ENCODE data around the gene BTD.
A peak's percentile ranks its signal among the peaks of the same experiment; 100 is the strongest.

BTD gene

DNA sequence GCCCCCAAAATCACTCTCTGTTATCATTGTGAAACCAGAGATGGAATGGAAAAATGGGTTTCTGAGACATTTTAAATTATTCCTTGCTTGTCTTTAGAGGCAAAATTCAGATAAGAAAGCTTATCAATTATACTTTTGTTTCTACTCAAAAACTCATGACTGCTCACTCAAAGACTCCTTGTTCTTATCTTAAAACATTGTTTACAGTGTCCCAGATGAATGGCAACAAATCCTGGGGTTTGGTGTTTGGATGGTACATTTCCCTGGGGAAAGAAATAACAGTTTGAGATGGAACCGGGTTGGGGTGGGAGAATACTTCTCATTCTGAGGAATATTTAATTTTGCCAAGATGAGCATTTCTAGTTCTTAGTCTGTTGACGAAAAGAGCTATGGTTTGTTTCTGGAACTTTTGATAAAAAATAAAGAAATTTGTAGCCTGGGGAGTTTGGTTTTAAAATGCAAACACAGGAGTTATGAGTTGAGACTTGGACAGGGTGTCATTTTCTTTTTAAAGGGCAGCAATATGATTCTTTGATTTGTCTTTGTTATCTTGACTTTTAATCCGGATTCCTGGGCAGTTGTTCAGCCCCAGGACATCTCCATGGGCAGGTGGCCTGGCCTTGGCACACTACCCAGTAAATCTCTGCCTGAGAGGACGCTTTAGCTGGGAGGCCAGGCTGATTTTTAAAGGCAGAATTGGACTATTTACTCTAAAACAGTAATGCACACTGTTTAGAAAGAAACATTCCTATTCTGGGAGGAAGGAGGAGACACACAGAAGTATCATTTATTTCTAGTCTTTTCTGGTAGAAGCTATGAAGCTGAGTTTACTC, 32.4 kb downstream of the BTD start:
- ATAC-seq (replicated peaks), result no peak
- H3K36me3 Mint-ChIP-seq (ENCODE audit: insufficient read depth), result peaks cover 6% of the 10 kb centered on the region
- DNase-seq, result no peak
- H3K4me3 Mint-ChIP-seq, result no peak overlapping the region
- H3K9me3 Mint-ChIP-seq, result no peaks in the 10 kb centered on the region
- peak overlapping the region; percentile 52 to 56 for H3K27ac Mint-ChIP-seq
- H3K27me3 Mint-ChIP-seq, result no peaks in the 10 kb centered on the region
- H3K4me1 Mint-ChIP-seq (ENCODE audit: low read depth in 2 of 2), result peaks cover 30 to 40% of the 10 kb centered on the region in 2 donors

GRCh38 chr3:15634671-15635070, 33.1 kb downstream of the BTD start:
- H3K27ac Mint-ChIP-seq, result peak overlapping the region; percentile 52 to 56
- H3K4me3 Mint-ChIP-seq, result no peak overlapping the region

DNA sequence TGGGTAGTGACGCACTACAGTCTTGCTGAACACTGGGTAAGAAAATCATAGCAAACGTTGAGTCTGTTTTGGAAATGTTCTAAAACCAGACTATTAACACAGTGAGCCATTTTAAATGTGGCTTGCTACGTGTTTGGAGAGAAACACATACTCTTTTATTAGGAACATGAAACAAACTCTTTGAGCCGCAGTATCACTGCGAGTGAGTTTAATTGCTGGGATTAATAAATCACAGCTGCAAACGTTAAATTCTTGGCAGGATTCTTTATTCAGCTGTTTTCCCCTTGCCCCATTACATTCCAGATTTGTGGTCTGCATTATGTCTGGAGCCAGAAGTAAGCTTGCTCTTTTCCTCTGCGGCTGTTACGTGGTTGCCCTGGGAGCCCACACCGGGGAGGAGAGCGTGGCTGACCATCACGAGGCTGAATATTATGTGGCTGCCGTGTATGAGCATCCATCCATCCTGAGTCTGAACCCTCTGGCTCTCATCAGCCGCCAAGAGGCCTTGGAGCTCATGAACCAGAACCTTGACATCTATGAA, 33.6 kb downstream of the BTD start:
- Mint-ChIP-seq H3K27me3 (no peaks in the 10 kb centered on the region), H3K9me3 (no peaks in the 10 kb centered on the region), H3K27ac (peak overlapping the region in 1 of 2 donors; percentile 56), H3K36me3 (ENCODE audit: insufficient read depth) (peaks cover 7% of the 10 kb centered on the region), H3K4me1 (ENCODE audit: low read depth in 2 of 2) (peaks cover 28 to 36% of the 10 kb centered on the region in 2 donors), H3K4me3 (no peak overlapping the region)
- ATAC-seq (replicated peaks) (no peak), DNase-seq (no peak)

More at GRCh38 chr3:15634671-15635070, 33.1 kb downstream of the BTD start:
- H3K9me3 Mint-ChIP-seq, result no peaks in the 10 kb centered on the region
- no peak for DNase-seq
- H3K4me1 Mint-ChIP-seq (ENCODE audit: low read depth in 2 of 2), result peaks cover 30 to 40% of the 10 kb centered on the region in 2 donors
- H3K27me3 Mint-ChIP-seq, result no peaks in the 10 kb centered on the region
- no peak for ATAC-seq (replicated peaks)
- peaks cover 6% of the 10 kb centered on the region for H3K36me3 Mint-ChIP-seq (ENCODE audit: insufficient read depth)

- H3K9me3 Mint-ChIP-seq, result no peaks in the 10 kb centered on the region
- peak in 1 of 3 experiments; percentile 9 for DNase-seq
- no peaks in the 10 kb centered on the region for H3K27me3 Mint-ChIP-seq
Observed at GRCh38 chr3:15636028-15636709, 34.6 kb downstream of the BTD start.

DNA sequence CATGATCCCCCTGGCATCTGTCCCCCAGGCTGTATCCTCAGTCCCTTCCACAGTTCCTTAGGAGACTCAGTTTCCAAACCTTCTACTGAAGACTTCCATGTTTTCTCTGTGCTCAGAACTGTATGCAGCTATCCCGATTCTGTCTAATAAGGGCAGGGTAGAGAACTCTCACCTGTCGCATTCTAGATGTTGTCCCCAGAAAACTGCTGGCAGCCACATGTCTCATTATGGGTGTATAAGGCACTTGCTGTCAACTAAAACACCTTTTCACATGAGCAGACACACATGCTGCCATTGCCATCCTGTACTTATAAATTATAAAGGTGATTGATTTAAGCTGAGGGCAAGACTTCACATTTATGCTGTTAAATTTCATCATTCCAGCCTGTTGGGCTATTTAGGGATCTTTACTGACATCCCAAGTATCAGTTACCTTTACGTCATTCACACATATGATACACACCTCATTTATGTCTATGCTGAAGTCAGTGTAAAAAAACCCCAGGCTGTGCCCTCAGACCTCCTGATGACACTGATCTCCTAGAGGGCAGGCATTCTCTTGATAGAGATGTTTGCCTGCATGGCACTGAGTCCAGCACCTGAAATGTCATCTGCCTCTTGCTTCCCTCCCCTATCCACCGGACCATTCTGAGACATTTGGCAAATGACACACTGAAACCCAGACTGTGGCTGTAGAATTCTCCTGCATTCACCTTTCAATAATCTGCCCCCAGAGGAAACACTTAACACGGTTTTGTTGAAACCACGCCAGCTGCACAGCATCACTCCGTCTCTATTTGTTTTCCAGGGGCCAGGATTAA, 35.8 kb downstream of the BTD start:
- peak; percentile 40 for ATAC-seq (replicated peaks)
- Mint-ChIP-seq H3K9me3 (no peaks in the 10 kb centered on the region), H3K27me3 (no peaks in the 10 kb centered on the region), H3K4me1 (ENCODE audit: low read depth in 2 of 2) (peaks cover 22 to 23% of the 10 kb centered on the region in 2 donors), H3K4me3 (peak overlapping the region; percentile 29 to 48), H3K36me3 (ENCODE audit: insufficient read depth) (peaks cover 7% of the 10 kb centered on the region), H3K27ac (peak overlapping the region; percentile 90 to 93)
- DNase-seq, result no peak

More at GRCh38 chr3:15636028-15636709, 34.6 kb downstream of the BTD start:
- ATAC-seq (replicated peaks), result peak; percentile 73
- peaks cover 28 to 33% of the 10 kb centered on the region in 2 donors for H3K4me1 Mint-ChIP-seq (ENCODE audit: low read depth in 2 of 2)
- peak overlapping the region; percentile 90 to 93 for H3K27ac Mint-ChIP-seq
- H3K4me3 Mint-ChIP-seq, result peak overlapping the region; percentile 71 to 77
- H3K36me3 Mint-ChIP-seq (ENCODE audit: insufficient read depth), result peaks cover 10% of the 10 kb centered on the region

GRCh38 chr3:15638193-15638890, 36.8 kb downstream of the BTD start:
- Mint-ChIP-seq H3K4me1 (ENCODE audit: low read depth in 2 of 2) (peaks cover 22% of the 10 kb centered on the region in 2 donors), H3K27me3 (no peaks in the 10 kb centered on the region), H3K4me3 (no peak overlapping the region), H3K9me3 (no peaks in the 10 kb centered on the region), H3K27ac (peak overlapping the region; percentile 90 to 93), H3K36me3 (ENCODE audit: insufficient read depth) (peaks cover 7% of the 10 kb centered on the region)
- DNase-seq, result no peak
- ATAC-seq (replicated peaks), result no peak

DNA sequence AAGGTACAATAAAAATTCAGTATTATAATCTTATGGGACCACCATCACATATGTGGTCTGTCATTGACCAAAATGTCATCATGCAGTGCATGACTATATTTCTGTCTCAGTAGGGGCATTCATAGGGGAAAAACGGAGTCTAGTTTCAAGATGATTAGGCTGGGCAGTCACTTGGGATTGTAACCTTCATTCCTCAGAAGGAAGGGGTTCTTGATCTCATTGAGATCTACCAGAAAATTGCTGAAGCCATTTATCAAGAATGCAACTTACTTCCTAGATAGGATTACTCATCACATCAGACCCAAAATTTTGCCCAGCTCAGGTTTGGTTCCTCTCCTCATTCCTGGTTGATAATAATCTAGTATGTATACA, 37.3 kb downstream of the BTD start:
- H3K4me1 Mint-ChIP-seq (ENCODE audit: low read depth in 2 of 2), result peaks cover 22% of the 10 kb centered on the region in 2 donors
- H3K9me3 Mint-ChIP-seq, result no peaks in the 10 kb centered on the region
- no peak for ATAC-seq (replicated peaks)
- no peaks in the 10 kb centered on the region for H3K27me3 Mint-ChIP-seq
- H3K36me3 Mint-ChIP-seq (ENCODE audit: insufficient read depth), result peaks cover 3% of the 10 kb centered on the region
- H3K4me3 Mint-ChIP-seq, result no peak overlapping the region
- no peak overlapping the region for H3K27ac Mint-ChIP-seq
- DNase-seq, result no peak

GRCh38 chr3:15645246-15645645, 43.7 kb downstream of the BTD start:
- peaks cover 39 to 40% of the 10 kb centered on the region in 2 donors for H3K4me1 Mint-ChIP-seq (ENCODE audit: low read depth in 2 of 2)
- DNase-seq, result no peak
- H3K27ac Mint-ChIP-seq, result peak overlapping the region in 1 of 2 donors; percentile 32
- ATAC-seq (replicated peaks), result no peak
- peak overlapping the region; percentile 52 to 81 for H3K4me3 Mint-ChIP-seq
- H3K36me3 Mint-ChIP-seq (ENCODE audit: insufficient read depth), result peaks cover 13% of the 10 kb centered on the region
- H3K27me3 Mint-ChIP-seq, result peaks cover 6% of the 10 kb centered on the region in 2 donors
- no peaks in the 10 kb centered on the region for H3K9me3 Mint-ChIP-seq

- Mint-ChIP-seq H3K36me3 (ENCODE audit: insufficient read depth) (peaks cover 11% of the 10 kb centered on the region), H3K27me3 (peaks cover 7 to 9% of the 10 kb centered on the region in 2 donors), H3K4me3 (peak overlapping the region; percentile 52 to 81), H3K4me1 (ENCODE audit: low read depth in 2 of 2) (peaks cover 39 to 40% of the 10 kb centered on the region in 2 donors), H3K27ac (peak overlapping the region in 1 of 2 donors; percentile 32), H3K9me3 (no peaks in the 10 kb centered on the region)
- DNase-seq (no peak), ATAC-seq (replicated peaks) (no peak)
Observed at GRCh38 chr3:15645740-15646501, 44.4 kb downstream of the BTD start.

GRCh38 chr3:15646851-15647511, 45.4 kb downstream of the BTD start:
- ATAC-seq (replicated peaks) (peak; percentile 9), DNase-seq (no peak)
- peak overlapping the region; percentile 81 for H3K4me3 Mint-ChIP-seq
- H3K27ac Mint-ChIP-seq, result no peak overlapping the region
- H3K36me3 Mint-ChIP-seq (ENCODE audit: insufficient read depth), result peaks cover 11% of the 10 kb centered on the region
- H3K4me1 Mint-ChIP-seq (ENCODE audit: low read depth in 2 of 2), result peaks cover 39 to 40% of the 10 kb centered on the region in 2 donors
- H3K9me3 Mint-ChIP-seq, result no peaks in the 10 kb centered on the region
- peaks cover 15 to 20% of the 10 kb centered on the region in 2 donors for H3K27me3 Mint-ChIP-seq

DNA sequence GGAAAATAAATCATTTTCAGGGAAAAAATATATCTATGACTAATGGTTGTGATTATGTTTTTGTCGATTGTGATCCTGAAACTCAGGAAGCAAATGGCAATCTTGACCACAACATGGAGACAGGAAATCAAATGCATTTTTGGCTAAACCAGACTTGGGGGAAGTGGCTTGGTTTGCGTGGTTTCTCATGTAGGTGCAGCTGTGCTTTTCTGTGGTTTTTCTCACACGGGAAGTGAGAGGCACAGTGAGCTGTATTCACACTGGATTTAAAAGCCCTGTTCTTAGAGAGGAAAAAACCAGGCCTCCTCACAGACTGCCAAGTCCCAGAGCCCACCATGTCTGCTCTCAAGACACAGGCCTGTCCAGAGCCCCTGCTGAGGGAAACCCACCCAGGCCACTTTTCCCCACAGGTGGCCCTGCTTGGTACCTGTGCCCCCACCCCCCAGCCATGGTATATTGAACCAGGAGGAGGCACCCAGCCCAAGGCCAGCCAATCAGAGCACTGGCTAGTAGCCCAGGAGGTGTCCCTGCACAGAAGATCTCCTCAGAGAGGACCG, 46.1 kb downstream of the BTD start:
- ATAC-seq (replicated peaks) (peak; percentile 97), DNase-seq (peak; percentile 38 to 45 (median 44))
- H3K36me3 Mint-ChIP-seq (ENCODE audit: insufficient read depth), result peaks cover 11% of the 10 kb centered on the region
- peak overlapping the region; percentile 35 to 77 for H3K27ac Mint-ChIP-seq
- H3K4me1 Mint-ChIP-seq (ENCODE audit: low read depth in 2 of 2), result peaks cover 39 to 40% of the 10 kb centered on the region in 2 donors
- peak overlapping the region; percentile 81 for H3K4me3 Mint-ChIP-seq
- H3K9me3 Mint-ChIP-seq, result no peaks in the 10 kb centered on the region
- peaks cover 15 to 20% of the 10 kb centered on the region in 2 donors for H3K27me3 Mint-ChIP-seq
